Fibroblast of villous mesenchyme (primary cell): ENCODE data around the gene SSMEM1. TPM values are rescaled to one million over a fixed set of nuclear protein-coding genes. Genes with fewer than 3 reads are reported as not detected.
A peak's percentile ranks its signal among the peaks of the same experiment; 100 is the strongest.
"Not testable (repeated sequence)": the region's sequence is repeated elsewhere in the genome, so short reads cannot be mapped to it uniquely, and the experiment has no call there.

ENCODE experiments used
- DNase-seq: peaks from one replicate; pipeline ENCODE4 v3.0.0-alpha.2; 2010; ENCODE audit warnings: low read depth
- H3K4me3 ChIP-seq: 2 replicates; pipeline ENCODE4 v1.5.1; 2011; ENCODE audit warnings: low read depth, mild to moderate bottlenecking, low read length
- CTCF ChIP-seq: IDR thresholded peaks from 2 replicates; pipeline ENCODE4 v1.5.1; 2012; ENCODE audit warnings: low read depth, mild to moderate bottlenecking, low read length; ENCODE audit not compliant: insufficient read depth
- total RNA-seq: library from RNA; depleted of rRNA; stranded (reverse); fragments of >200 nt; gene quantifications from 2 replicates; pipeline ENCODE4 v1.2.3, GENCODE V29; 2012

The SSMEM1 gene
- total RNA-seq, 1 donor = 0.43 TPM

- DNase-seq = no peak
- TF ChIP-seq CTCF = no peak
Observed at GRCh38 chr7:130228840-130229502, 21.3 kb downstream of the SSMEM1 start.

GRCh38 chr7:130229981-130230380 is 22.3 kb downstream of the SSMEM1 start:
- DNase-seq, H3K4me3 ChIP-seq: not testable (repeated sequence)

More at GRCh38 chr7:130228840-130229502, 21.3 kb downstream of the SSMEM1 start:
- no peak overlapping the region for H3K4me3 ChIP-seq

GRCh38 chr7:130231792-130232191 is 24.1 kb downstream of the SSMEM1 start:
- no peak for TF ChIP-seq CTCF
- no peak for DNase-seq
- H3K4me3 ChIP-seq = no peak overlapping the region

GRCh38 chr7:130232209-130232608 is 24.5 kb downstream of the SSMEM1 start:
- no peak for DNase-seq
- no peak for TF ChIP-seq CTCF
- no peak overlapping the region for H3K4me3 ChIP-seq

- no peak for DNase-seq
- no peak overlapping the region for H3K4me3 ChIP-seq
- no peak for TF ChIP-seq CTCF
Observed at GRCh38 chr7:130234078-130234477, 26.4 kb downstream of the SSMEM1 start.

- not testable (repeated sequence) for DNase-seq, H3K4me3 ChIP-seq
Observed at GRCh38 chr7:130236361-130236760, 28.7 kb downstream of the SSMEM1 start.

GRCh38 chr7:130240240-130240639 is 32.6 kb downstream of the SSMEM1 start:
- DNase-seq = no peak
- no peak overlapping the region for H3K4me3 ChIP-seq
- TF ChIP-seq CTCF = no peak

GRCh38 chr7:130242198-130243014 is 34.7 kb downstream of the SSMEM1 start:
- no peak overlapping the region for H3K4me3 ChIP-seq
- peak; percentile 92 for DNase-seq
- TF ChIP-seq CTCF = peak; percentile 78

GRCh38 chr7:130243486-130243885 is 35.8 kb downstream of the SSMEM1 start:
- peak; percentile 55 for DNase-seq
- not testable (repeated sequence) for H3K4me3 ChIP-seq

- DNase-seq = not testable (repeated sequence)
Observed at GRCh38 chr7:130246491-130246890, 38.8 kb downstream of the SSMEM1 start.

GRCh38 chr7:130248842-130249241 is 41.2 kb downstream of the SSMEM1 start:
- not testable (repeated sequence) for H3K4me3 ChIP-seq, DNase-seq

More at GRCh38 chr7:130246491-130246890, 38.8 kb downstream of the SSMEM1 start:
- H3K4me3 ChIP-seq = not testable (repeated sequence)

- not testable (repeated sequence) for DNase-seq, H3K4me3 ChIP-seq
Observed at GRCh38 chr7:130249626-130250025, 42.0 kb downstream of the SSMEM1 start.
